Activated naive CD4-positive, alpha-beta T cell treated with anti-CD3 and anti-CD28 coated beads for 36 hours (primary cell): ENCODE measurements around the gene RBPJL. TPM values are rescaled to one million over a fixed set of nuclear protein-coding genes. Genes with fewer than 3 reads are reported as not detected.
A peak's percentile ranks its signal among the peaks of the same experiment; 100 is the strongest.

Experiments used
- CTCF ChIA-PET: fragments of 350-600 bp; sonication (Branson Sonifier 250); formaldehyde crosslinking; loops from one replicate; lab custom pipeline; 2021; ENCODE audit warnings: antibody characterized with exemption; lab: Charles Lee
- DNase-seq: peaks from one replicate; pipeline ENCODE4 v3.0.0-alpha.2; 2020
- H3K27ac Mint-ChIP-seq: one replicate; pipeline ENCODE4 v1.8.0; 2021; ENCODE audit warnings: mild to moderate bottlenecking, mixed read lengths
- H3K27me3 Mint-ChIP-seq: one replicate; pipeline ENCODE4 v1.8.0; 2021; ENCODE audit warnings: low read depth, mixed read lengths
- H3K36me3 Mint-ChIP-seq: one replicate; pipeline ENCODE4 v1.8.0; 2021; ENCODE audit warnings: low read depth, mixed read lengths
- H3K4me1 Mint-ChIP-seq: one replicate; pipeline ENCODE4 v1.8.0; 2021; ENCODE audit warnings: low read depth, mixed read lengths
- H3K4me3 Mint-ChIP-seq: one replicate; pipeline ENCODE4 v1.8.0; 2021; ENCODE audit warnings: mild to moderate bottlenecking, moderate library complexity, mixed read lengths
- H3K9me3 Mint-ChIP-seq: one replicate; pipeline ENCODE4 v1.8.0; 2021; ENCODE audit warnings: mixed read lengths
- intact Hi-C: fragments of 100-400 bp; cut with micrococcal nuclease; formaldehyde crosslinking; loops from one replicate; pipeline ENCODE4 v1.15.1; 2023
- total RNA-seq, 2 experiments: library from RNA; stranded (reverse); gene quantifications; one replicate each; pipeline ENCODE4 v1.2.3, GENCODE V29; 2021

RBPJL gene
- total RNA-seq, 2 experiments from 2014 or later: not detected

GRCh38 chr20:45322952-45323383, 16.3 kb downstream of the RBPJL start:
- Mint-ChIP-seq H3K4me1 (peaks cover 26% of the 10 kb centered on the region), H3K4me3 (no peak overlapping the region), H3K27me3 (no peaks in the 10 kb centered on the region), H3K36me3 (peaks cover 4% of the 10 kb centered on the region), H3K27ac (no peak overlapping the region), H3K9me3 (no peaks in the 10 kb centered on the region)
- CTCF ChIA-PET: interaction anchor here (0.9 to 9.1 kb wide), 12 partner anchors 8 to 448 kb away, joined by 3 to 116 read pairs (median 5); partner anchors contain the start of gene SYS1
- DNase-seq: peak; percentile 54
- intact Hi-C loops: loop anchor here (1.0 kb wide), 2 partner anchors 114 to 127 kb away; no protein-coding TSS in a partner anchor

GRCh38 chr20:45323731-45324130, 17.1 kb downstream of the RBPJL start:
- H3K4me1 Mint-ChIP-seq: peaks cover 18% of the 10 kb centered on the region
- H3K27ac Mint-ChIP-seq: no peak overlapping the region
- CTCF ChIA-PET: interaction anchor here (0.9 to 9.1 kb wide), 8 partner anchors 9 to 448 kb away, joined by 3 to 116 read pairs (median 6); no protein-coding TSS in a partner anchor
- H3K4me3 Mint-ChIP-seq: no peak overlapping the region
- no peaks in the 10 kb centered on the region for H3K9me3 Mint-ChIP-seq
- intact Hi-C loops: loop anchor here (1.0 kb wide), 2 partner anchors 114 to 127 kb away; no protein-coding TSS in a partner anchor
- no peaks in the 10 kb centered on the region for H3K27me3 Mint-ChIP-seq
- no peak for DNase-seq
- H3K36me3 Mint-ChIP-seq: peaks cover 4% of the 10 kb centered on the region

- H3K4me1 Mint-ChIP-seq: peaks cover 10% of the 10 kb centered on the region
- no peak overlapping the region for H3K27ac Mint-ChIP-seq
- H3K36me3 Mint-ChIP-seq: peaks cover 9% of the 10 kb centered on the region
- intact Hi-C loops: no loop called here
- no peak for DNase-seq
- no peak overlapping the region for H3K4me3 Mint-ChIP-seq
- H3K27me3 Mint-ChIP-seq: no peaks in the 10 kb centered on the region
- CTCF ChIA-PET: no interaction called here
- no peaks in the 10 kb centered on the region for H3K9me3 Mint-ChIP-seq
Observed at GRCh38 chr20:45325371-45325770, 18.7 kb downstream of the RBPJL start.

- no peaks in the 10 kb centered on the region for H3K4me1 Mint-ChIP-seq
- intact Hi-C loops: no loop called here
- CTCF ChIA-PET: interaction anchor here (0.9 to 2.0 kb wide), 3 partner anchors 17 to 442 kb away, joined by 3 to 5 read pairs (median 3); no protein-coding TSS in a partner anchor
- no peaks in the 10 kb centered on the region for H3K9me3 Mint-ChIP-seq
- H3K4me3 Mint-ChIP-seq: no peak overlapping the region
- no peaks in the 10 kb centered on the region for H3K27me3 Mint-ChIP-seq
- DNase-seq: no peak
- peaks cover 16% of the 10 kb centered on the region for H3K36me3 Mint-ChIP-seq
- H3K27ac Mint-ChIP-seq: no peak overlapping the region
Observed at GRCh38 chr20:45328451-45328850, 21.8 kb downstream of the RBPJL start.

GRCh38 chr20:45329497-45330319, 23.1 kb downstream of the RBPJL start:
- no peak overlapping the region for H3K27ac Mint-ChIP-seq
- H3K9me3 Mint-ChIP-seq: no peaks in the 10 kb centered on the region
- no peaks in the 10 kb centered on the region for H3K4me1 Mint-ChIP-seq
- peaks cover 16% of the 10 kb centered on the region for H3K36me3 Mint-ChIP-seq
- H3K27me3 Mint-ChIP-seq: no peaks in the 10 kb centered on the region
- H3K4me3 Mint-ChIP-seq: no peak overlapping the region
- intact Hi-C loops: no loop called here
- CTCF ChIA-PET: interaction anchor here (0.9 to 1.4 kb wide), 2 partner anchors 18 to 108 kb away, joined by 3 read pairs; no protein-coding TSS in a partner anchor
- DNase-seq: no peak

GRCh38 chr20:45330476-45330875, 23.8 kb downstream of the RBPJL start:
- no peak overlapping the region for H3K4me3 Mint-ChIP-seq
- no peak for DNase-seq
- intact Hi-C loops: no loop called here
- no peaks in the 10 kb centered on the region for H3K27me3 Mint-ChIP-seq
- no peaks in the 10 kb centered on the region for H3K4me1 Mint-ChIP-seq
- no peaks in the 10 kb centered on the region for H3K9me3 Mint-ChIP-seq
- H3K36me3 Mint-ChIP-seq: peaks cover 17% of the 10 kb centered on the region
- H3K27ac Mint-ChIP-seq: no peak overlapping the region
- CTCF ChIA-PET: interaction anchor here (1.5 kb wide), 1 partner anchor 8 kb away, joined by 3 read pairs; no protein-coding TSS in a partner anchor

GRCh38 chr20:45336530-45337366, 30.1 kb downstream of the RBPJL start:
- no peaks in the 10 kb centered on the region for H3K9me3 Mint-ChIP-seq
- no peak for DNase-seq
- intact Hi-C loops: no loop called here
- H3K27me3 Mint-ChIP-seq: no peaks in the 10 kb centered on the region
- no peak overlapping the region for H3K27ac Mint-ChIP-seq
- CTCF ChIA-PET: interaction anchor here (0.5 to 1.7 kb wide), 3 partner anchors 37 to 50 kb away, joined by 4 to 5 read pairs (median 4); no protein-coding TSS in a partner anchor
- no peak overlapping the region for H3K4me3 Mint-ChIP-seq
- H3K4me1 Mint-ChIP-seq: no peaks in the 10 kb centered on the region
- H3K36me3 Mint-ChIP-seq: peaks cover 8% of the 10 kb centered on the region

- H3K36me3 Mint-ChIP-seq: peaks cover 8% of the 10 kb centered on the region
- no peaks in the 10 kb centered on the region for H3K9me3 Mint-ChIP-seq
- no peak overlapping the region for H3K27ac Mint-ChIP-seq
Observed at GRCh38 chr20:45337367-45338120, 30.9 kb downstream of the RBPJL start.

GRCh38 chr20:45338121-45339030, 31.7 kb downstream of the RBPJL start:
- Mint-ChIP-seq H3K9me3 (no peaks in the 10 kb centered on the region), H3K4me3 (no peak overlapping the region), H3K36me3 (peaks cover 8% of the 10 kb centered on the region), H3K27ac (no peak overlapping the region), H3K27me3 (no peaks in the 10 kb centered on the region), H3K4me1 (no peaks in the 10 kb centered on the region)
- intact Hi-C loops: no loop called here
- DNase-seq: no peak
- CTCF ChIA-PET: interaction anchor here (1.7 kb wide), 1 partner anchor 45 kb away, joined by 5 read pairs; no protein-coding TSS in a partner anchor

More at GRCh38 chr20:45337367-45338120, 30.9 kb downstream of the RBPJL start:
- Mint-ChIP-seq H3K4me1 (no peaks in the 10 kb centered on the region), H3K4me3 (no peak overlapping the region), H3K27me3 (no peaks in the 10 kb centered on the region)
- no peak for DNase-seq
- intact Hi-C loops: no loop called here
- CTCF ChIA-PET: interaction anchor here (1.7 kb wide), 1 partner anchor 44 kb away, joined by 5 read pairs; no protein-coding TSS in a partner anchor

GRCh38 chr20:45339084-45339483, 32.4 kb downstream of the RBPJL start:
- H3K4me1 Mint-ChIP-seq: peaks cover under 1% of the 10 kb centered on the region
- H3K27me3 Mint-ChIP-seq: no peaks in the 10 kb centered on the region
- CTCF ChIA-PET: no interaction called here
- H3K9me3 Mint-ChIP-seq: no peaks in the 10 kb centered on the region
- peaks cover 8% of the 10 kb centered on the region for H3K36me3 Mint-ChIP-seq
- no peak overlapping the region for H3K4me3 Mint-ChIP-seq
- DNase-seq: no peak
- H3K27ac Mint-ChIP-seq: no peak overlapping the region
- intact Hi-C loops: no loop called here

- intact Hi-C loops: no loop called here
- Mint-ChIP-seq H3K27me3 (no peaks in the 10 kb centered on the region), H3K36me3 (peaks cover 8% of the 10 kb centered on the region), H3K4me1 (peaks cover 4% of the 10 kb centered on the region), H3K9me3 (no peaks in the 10 kb centered on the region), H3K4me3 (no peak overlapping the region), H3K27ac (no peak overlapping the region)
- DNase-seq: no peak
- CTCF ChIA-PET: interaction anchor here (1.6 kb wide), 1 partner anchor 23 kb away, joined by 3 read pairs; the partner anchor contains the start of gene SYS1
Observed at GRCh38 chr20:45339799-45340198, 33.2 kb downstream of the RBPJL start.
